Lower leg skin (tissue), 3 donors: Measurements from ENCODE around the gene GAS7.

Source experiments
- POLR2A ChIP-seq, 2 donors: fragments of 450-650 bp; IDR thresholded peaks; one replicate each; pipeline ENCODE4 v1.6.1; 2016 to 2017; ENCODE audit warnings: antibody characterized with exemption in 2 of 2, mild to moderate bottlenecking in 1 of 2, moderate library complexity in 1 of 2
- TF ChIP-seq, protein P1 (sequence below), 3 donors: fragments of 450-650 bp; IDR thresholded peaks; one replicate each; pipeline ENCODE4 v1.5.1; 2016; ENCODE audit warnings: antibody characterized with exemption in 3 of 3, mild to moderate bottlenecking in 3 of 3, moderate library complexity in 2 of 3

DNA sequence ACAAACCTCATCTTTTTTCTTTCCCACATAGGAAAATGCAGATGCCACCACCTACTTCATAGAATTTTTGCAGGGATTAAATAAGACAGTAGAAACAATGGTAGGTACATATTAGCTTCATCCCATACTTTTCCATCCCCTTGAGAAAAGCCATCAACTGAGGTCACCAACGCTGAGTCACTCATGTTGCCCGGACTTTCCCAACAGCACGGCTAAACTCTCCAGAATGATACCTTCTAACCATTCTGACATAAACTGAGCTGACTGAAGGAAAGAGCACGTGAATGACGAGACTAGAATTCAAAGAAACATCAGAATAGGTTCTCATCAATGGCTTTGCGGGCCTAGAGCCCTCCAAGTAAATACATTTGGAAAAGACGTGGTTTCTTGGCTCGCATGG is 147.3 kb downstream of the GAS7 start:
- TF ChIP-seq POLR2A (IDR thresholded peaks at IDR 0.05) = no peak
- TF ChIP-seq, protein P1, sequence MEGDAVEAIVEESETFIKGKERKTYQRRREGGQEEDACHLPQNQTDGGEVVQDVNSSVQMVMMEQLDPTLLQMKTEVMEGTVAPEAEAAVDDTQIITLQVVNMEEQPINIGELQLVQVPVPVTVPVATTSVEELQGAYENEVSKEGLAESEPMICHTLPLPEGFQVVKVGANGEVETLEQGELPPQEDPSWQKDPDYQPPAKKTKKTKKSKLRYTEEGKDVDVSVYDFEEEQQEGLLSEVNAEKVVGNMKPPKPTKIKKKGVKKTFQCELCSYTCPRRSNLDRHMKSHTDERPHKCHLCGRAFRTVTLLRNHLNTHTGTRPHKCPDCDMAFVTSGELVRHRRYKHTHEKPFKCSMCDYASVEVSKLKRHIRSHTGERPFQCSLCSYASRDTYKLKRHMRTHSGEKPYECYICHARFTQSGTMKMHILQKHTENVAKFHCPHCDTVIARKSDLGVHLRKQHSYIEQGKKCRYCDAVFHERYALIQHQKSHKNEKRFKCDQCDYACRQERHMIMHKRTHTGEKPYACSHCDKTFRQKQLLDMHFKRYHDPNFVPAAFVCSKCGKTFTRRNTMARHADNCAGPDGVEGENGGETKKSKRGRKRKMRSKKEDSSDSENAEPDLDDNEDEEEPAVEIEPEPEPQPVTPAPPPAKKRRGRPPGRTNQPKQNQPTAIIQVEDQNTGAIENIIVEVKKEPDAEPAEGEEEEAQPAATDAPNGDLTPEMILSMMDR (IDR thresholded peaks at IDR 0.05) = no peak
